H54 (cell line): Measurements from ENCODE around the gene RXFP1.

ENCODE experiments used
- DNase-seq: peaks from one replicate; pipeline ENCODE4 v3.0.0; 2011; ENCODE audit warnings: low spot score, mixed read lengths; ENCODE audit not compliant: insufficient read length
- FAIRE-seq: peaks from 3 replicates; lab custom pipeline; 2011; peaks lifted over from hg19 to GRCh38; lab: Jason Lieb, UNC
- POLR2A ChIP-seq: IDR thresholded peaks from 2 replicates; pipeline ENCODE4 v1.6.1; 2011; ENCODE audit warnings: low read depth, mild to moderate bottlenecking, low read length

The RXFP1 gene

DNA sequence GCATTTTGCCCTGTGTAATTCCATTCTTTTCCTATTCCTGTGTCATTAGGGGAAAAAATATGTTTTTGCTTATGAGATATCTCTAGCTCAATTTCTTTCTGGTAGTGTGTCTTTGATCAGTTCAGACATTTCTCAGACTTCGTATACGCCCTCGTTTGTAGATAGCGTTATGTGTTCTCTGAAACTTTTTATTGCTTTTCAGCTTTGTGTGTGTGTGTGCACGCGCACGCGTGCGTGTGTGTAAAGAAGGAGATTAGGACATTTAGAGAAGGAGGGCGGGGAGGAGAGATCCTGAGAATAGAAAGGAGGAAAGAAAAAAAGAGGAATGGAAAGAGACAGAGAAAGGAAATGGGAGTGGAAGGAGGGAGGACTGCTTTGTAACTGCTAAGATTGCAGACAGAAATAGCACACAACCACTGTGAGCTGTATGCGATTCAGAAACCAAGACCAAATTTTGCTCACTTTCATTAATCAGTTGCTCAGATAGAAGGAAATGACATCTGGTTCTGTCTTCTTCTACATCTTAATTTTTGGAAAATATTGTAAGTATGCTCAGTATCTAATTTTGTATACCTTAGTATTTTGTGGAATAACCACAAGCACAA lies at the start of gene RXFP1:
RXFP1 (plus strand) TSS at position 399 of the 605 bp plus-strand sequence; CDS start at position 494, 95 bp downstream.
- DNase-seq (no peak), FAIRE-seq (no peak)
- TF ChIP-seq POLR2A = no peak

DNA sequence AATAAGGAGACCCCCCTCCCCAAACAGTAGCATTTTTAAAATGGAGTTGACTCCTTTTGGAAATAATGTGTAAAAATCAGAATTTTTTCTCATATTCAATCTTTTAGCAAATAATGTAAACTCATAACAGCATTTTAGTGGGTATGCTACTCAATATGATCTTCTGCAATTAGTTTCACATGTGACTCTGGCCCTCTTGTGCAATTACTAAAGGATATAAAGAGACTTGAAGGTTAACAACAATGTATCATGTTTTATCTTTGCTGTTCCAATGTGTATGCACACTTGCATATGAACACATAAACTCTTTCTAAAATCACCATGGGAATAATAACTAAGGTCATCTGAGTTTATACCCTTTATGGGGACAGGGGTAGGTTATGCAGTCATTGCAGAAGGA lies 39.9 kb upstream of the RXFP1 start:
- TF ChIP-seq POLR2A = no peak
- no peak for FAIRE-seq
- DNase-seq = no peak

DNA sequence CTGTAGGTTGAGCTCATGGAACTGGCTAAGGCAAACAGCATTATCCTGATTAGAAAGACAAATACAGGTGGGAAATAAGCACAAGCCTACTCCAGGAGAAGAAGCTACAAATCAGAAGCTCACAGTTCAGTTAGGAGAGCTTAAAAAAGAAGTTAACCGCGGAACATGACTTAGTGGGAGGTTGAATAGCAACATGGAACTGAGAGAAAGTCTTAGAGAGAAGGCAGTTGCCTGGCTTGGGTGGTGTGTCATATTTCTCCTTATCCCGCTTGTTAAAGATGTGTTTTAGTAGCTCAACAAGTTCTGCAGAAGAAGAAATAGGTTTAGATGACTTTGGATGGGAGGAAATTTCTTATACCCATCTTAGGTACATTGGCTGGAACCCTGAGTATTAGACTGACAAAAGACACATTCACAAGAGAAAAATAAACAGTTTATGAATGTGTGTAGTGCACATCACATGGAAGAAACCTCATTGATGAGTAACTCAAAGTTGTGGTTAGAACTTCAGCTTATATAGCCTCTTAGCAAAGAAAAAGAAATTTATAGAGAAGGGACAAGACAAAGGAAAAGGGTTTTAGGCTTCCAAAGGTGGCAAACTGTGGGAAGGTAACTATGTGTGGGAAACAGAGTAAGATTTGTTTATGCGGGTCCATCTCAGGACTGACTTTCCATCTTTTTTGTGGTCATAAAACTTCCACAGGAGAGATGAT lies 37.4 kb upstream of the RXFP1 start:
- FAIRE-seq = no peak
- no peak for TF ChIP-seq POLR2A
- no peak for DNase-seq

DNA sequence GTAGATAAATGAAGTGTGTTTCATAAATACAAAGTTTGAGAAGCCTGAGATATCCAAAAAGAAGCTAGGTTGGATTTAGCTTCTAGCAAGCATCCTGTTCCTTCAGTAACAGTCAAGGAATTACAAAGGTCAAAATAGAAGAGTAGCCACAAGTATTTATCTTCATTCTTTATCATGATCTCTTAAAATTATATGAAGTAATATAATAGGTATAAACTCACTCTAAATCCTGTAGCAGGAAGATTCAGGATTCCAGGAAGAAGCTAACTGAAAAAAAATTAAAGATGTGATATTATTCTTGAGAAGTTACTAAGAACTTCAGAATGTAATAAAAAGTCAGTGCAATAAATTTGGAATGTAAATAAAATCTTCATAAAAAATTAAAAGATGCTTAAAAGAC lies 31.1 kb upstream of the RXFP1 start:
- no peak for FAIRE-seq
- DNase-seq = no peak
- no peak for TF ChIP-seq POLR2A

DNA sequence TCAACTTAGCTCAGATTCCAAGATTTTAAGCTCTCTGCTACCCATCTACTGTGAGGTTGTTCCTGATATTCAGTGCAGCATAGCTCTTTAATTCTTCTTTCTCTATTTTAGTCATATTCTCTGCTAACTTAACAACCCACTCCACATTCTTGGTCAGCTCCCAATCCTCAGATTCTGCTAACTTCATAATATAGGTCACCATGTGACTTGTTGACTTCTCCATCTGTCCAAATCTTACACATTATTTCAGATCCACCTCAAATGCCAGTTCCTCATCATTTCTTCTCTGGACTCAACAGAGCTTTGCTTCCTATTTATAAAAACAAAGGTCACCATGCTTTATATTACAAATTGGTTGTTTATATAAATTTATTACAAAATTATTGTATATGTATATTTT lies 29.3 kb upstream of the RXFP1 start:
- FAIRE-seq (no peak), DNase-seq (no peak)
- no peak for TF ChIP-seq POLR2A

DNA sequence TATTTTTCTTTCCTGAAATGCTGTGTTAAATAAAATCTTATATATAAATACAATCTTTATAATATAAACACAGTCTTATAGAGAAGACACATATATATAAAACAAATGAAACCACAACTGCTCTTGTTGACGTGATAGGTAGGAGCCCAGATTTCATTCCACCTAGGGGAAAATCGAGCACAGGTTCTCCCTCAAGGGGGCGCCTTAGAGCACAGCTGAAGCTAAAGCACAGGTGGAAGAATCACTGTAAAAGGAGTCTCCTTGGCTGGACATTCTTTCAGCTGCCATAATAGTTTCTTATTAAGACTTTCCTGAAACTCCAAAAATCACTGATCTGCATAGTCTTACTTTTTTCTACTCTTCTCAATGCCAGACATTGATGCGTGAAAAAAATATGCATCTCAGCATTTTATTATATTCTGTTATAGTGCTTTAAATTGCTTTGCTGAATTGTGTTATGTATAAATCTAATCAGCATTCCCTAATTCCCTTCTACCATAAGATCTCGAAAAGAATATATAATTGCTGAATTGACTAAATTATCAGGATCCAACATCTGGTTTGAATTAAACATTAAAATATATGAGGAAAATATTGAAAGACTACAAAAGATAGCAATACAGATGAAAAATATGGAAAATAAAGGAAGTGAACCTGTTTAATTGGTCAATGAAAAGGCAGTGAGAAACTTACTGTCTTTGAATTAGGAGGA lies 25.5 kb upstream of the RXFP1 start:
- TF ChIP-seq POLR2A = no peak
- FAIRE-seq (no peak), DNase-seq (peak; percentile 7)

DNA sequence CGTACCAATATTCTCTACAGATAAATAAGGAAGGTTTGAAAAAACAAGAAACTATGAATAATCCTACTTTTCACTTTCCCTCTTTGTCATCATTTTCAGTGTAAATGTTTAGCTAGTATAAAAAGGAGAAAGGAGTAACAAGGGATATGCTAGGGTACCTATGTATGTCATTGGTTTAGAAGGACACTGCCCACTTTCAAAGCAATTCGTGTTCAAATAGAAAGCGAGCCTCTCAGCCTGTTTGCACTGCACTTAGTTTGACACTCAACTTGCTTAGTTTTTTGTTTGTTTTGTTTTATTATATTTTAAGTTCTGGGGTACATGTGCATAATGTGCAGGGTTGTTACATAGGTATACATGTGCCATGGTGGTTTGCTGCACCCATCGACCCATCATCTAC lies 21.6 kb upstream of the RXFP1 start:
- FAIRE-seq (no peak), DNase-seq (no peak)
- TF ChIP-seq POLR2A = no peak

DNA sequence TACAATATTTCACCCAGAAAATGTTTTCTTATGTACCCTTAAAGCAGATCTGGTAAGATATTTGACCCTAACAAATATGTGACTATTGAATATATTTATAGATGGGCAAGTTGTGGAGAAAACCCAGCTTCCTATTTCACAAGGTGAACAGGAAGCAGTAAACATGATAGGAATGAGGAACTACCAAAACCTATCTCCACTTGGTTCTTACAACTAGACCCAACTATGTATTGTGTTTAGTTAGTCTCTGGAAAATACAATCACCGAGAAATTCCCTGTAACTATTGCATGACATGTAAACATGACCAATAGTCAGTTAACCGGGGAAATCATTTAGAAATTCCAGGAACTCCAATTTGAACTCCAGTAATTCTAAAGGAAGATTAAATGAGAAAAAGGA lies 8.4 kb upstream of the RXFP1 start:
- TF ChIP-seq POLR2A = no peak
- DNase-seq = no peak
- no peak for FAIRE-seq

DNA sequence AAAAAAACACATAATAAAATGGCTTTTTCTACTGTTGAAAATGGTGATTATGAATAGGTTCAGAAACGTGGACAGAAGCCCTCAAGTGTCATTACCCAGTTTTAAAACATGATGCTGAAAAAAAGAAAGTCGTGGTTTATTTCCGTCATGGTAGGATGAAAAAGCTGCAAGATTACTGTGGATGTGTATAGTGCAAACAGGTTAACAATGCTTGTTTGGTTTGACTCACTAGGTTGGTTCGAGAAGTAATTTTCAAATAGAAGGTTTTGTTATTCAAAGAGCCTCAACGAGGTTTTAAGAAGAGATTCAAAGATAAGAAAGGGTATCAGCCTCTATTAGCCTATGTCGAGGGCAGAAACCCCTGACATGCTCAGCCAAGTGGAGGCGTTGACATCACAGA lies 2.5 kb upstream of the RXFP1 start:
- no peak for FAIRE-seq
- DNase-seq = no peak
- no peak for TF ChIP-seq POLR2A

DNA sequence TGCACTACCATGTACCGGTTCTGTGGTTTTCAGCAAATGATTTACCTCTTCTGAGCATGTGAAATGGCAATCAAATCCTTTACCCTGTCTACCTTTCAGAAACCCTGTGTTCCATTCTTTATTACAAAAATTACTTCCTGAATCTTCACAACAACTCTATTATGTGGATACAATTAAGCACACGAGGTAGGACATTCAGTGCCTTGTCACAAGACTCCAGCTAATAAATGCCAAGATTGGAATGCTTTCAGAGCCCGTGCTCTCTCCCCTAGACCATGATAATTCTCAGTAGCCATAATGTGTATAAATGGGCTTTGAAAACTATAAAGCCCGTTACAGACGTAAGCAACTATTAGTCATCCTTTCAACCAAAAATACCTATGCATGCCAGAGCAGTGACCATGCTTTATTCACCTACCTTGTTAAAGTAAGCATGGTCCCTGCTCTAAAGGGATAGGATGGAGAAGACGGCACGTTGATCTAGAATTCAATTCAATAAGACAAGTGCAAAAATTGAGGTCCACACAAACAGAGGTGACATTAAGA lies 2.4 kb downstream of the RXFP1 start:
- DNase-seq = no peak
- TF ChIP-seq POLR2A = no peak
- no peak for FAIRE-seq

DNA sequence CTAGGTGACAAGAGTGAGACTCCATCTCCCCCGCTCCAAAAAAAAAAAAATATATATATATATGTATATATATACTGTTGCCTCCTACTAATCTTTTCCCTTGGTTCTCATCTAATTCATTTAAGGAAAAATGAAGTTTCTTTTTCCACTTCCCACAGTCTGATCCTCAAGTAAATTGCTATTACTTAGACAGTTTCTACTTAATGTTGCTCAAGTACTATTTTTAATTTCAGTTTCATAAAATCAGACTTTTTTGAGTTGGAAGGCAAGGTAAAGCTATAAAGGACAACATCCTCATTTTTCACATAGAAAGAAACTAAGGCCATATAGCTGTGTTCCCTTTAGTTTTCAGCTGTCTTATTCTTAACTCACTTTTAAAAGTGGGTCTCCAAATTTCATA lies 5.8 kb downstream of the RXFP1 start:
- no peak for FAIRE-seq
- TF ChIP-seq POLR2A = no peak
- DNase-seq = no peak

DNA sequence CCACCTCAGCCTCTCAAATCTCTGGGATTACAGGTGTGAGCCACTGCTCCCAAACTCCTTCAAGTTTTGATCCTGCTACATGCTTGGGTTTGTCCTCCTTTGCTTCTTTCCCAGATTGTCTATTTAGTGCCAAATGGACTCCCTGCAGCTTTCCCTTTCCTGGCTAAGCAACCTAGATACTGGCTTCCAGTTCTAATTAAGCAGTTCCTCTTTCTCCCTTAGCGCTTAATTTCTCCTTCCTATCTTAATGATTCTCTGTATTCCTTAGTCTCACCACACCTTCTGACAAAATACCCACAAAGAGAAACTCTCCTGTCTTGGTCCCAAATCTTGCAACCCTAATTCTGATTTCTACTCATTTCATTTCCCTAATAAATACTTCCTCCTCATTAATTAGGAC lies 7.8 kb downstream of the RXFP1 start:
- no peak for TF ChIP-seq POLR2A
- DNase-seq = no peak
- no peak for FAIRE-seq

DNA sequence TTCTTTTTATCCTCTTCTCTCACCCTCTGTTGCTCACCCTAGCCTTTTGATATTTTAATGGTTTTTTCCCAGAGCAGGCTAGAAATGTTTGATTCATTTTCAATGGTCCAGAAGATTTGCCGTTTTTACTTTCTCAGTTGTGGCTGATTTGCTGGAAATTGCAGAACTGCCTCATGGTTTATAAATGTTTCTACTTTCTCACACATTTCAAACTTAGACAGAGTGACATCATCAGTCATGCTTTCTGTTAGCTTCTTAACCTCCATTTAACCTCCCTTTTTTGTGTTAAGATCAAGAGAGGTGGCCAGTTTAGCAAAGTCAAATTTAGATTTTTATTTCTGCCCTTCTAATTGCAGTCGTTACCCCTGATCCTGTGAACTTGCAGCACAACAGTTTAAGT lies 8.7 kb downstream of the RXFP1 start:
- DNase-seq = no peak
- no peak for FAIRE-seq
- no peak for TF ChIP-seq POLR2A

DNA sequence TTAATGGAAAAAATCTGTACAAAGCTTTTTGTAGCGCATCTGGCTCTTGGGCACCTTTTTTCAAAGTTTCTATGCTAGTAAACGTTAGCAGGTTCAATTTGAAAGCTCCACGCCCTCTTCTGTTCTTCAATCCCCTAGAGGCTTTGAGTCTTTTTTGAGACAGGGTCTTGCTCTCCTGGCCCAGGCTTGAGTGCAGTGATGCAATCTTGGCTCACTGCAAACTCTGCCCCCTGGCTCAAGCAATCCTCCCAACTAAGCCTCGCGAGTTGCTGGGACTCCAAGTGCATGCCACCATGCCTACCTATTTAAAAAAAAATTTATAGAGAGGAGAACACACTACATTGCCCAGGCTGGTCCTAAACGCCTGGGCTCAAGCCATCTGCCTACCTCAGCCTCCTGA lies 9.2 kb downstream of the RXFP1 start:
- DNase-seq (no peak), FAIRE-seq (no peak)
- no peak for TF ChIP-seq POLR2A
